ENCODE measurements around the gene TMCO4. TPM values are rescaled to one million over a fixed set of nuclear protein-coding genes. Genes with fewer than 3 reads are reported as not detected.

TMCO4 gene
- total and polyA plus RNA-seq, 2 of the 8 experiments (the other 6 are each of a cell fraction or from before 2014, with no cell fraction given) = 3.0 to 3.1 TPM

- H3K4me3 ChIP-seq (ENCODE audit: extremely low read depth in 1 of 4, insufficient read depth in 2 of 4, low read depth in 3 of 4, low read length in 4 of 4) = no peak overlapping the region
- H2BK120ac ChIP-seq (replicated peaks; ENCODE audit: low read depth, low read length) = no peak overlapping the region
- no peaks in the 10 kb centered on the region for H4K20me1 ChIP-seq (replicated peaks in 1 of 2; ENCODE audit: control insufficient read depth in 1 of 2, insufficient read depth in 2 of 2, low read length in 2 of 2)
- H2AK5ac ChIP-seq (ENCODE audit: low read depth, low read length) = no peak overlapping the region
- no peak for DNase-seq (ENCODE audit: low read depth in 1 of 2, low spot score in 2 of 2)
- TF ChIP-seq KDM1A (IDR thresholded peaks at IDR 0.05; ENCODE audit: borderline replicate concordance, low read length) (peak; percentile 68; the same call in 1 of the 2 replicates), HDAC6 (IDR thresholded peaks at IDR 0.05; ENCODE audit: low read depth, low read length) (no peak)
- no peak overlapping the region for H4K91ac ChIP-seq (replicated peaks; ENCODE audit: insufficient read length, low read length)
- H2AFZ ChIP-seq (ENCODE audit: low read length) = no peak overlapping the region
- no peaks in the 10 kb centered on the region for H3K79me1 ChIP-seq (ENCODE audit: low read depth, low read length)
- H4K5ac ChIP-seq (ENCODE audit: insufficient read length, low read depth, low read length) = no peak overlapping the region
- H3K36me3 ChIP-seq (ENCODE audit: control insufficient read depth in 2 of 4, insufficient read depth in 4 of 4, low read length in 3 of 4) = no peaks in the 10 kb centered on the region
- H3K23ac ChIP-seq (ENCODE audit: insufficient read length) = no peak overlapping the region
- no peak overlapping the region for H3K18ac ChIP-seq (ENCODE audit: extremely low read depth, low read length)
- no peak for FAIRE-seq
- H2BK15ac ChIP-seq (ENCODE audit: low read length) = no peak overlapping the region
- WGBS, 2 experiments (ENCODE audit: extremely low coverage in 1 of 2, insufficient coverage in 1 of 2, insufficient read length in 1 of 2, insufficient replicate concordance in 2 of 2, low coverage in 1 of 2, low lambda C conversion rate in 2 of 2, missing lambda C conversion rate in 1 of 2) = 79% methylated on average over 10 of the region's 10 CpGs; no CpG with 5 or more reads in 1 of the 2 experiments
- CTCF ChIA-PET (ENCODE audit: partially characterized antibody) = interaction anchor here (0.6 to 9.2 kb wide), 10 partner anchors 8 to 381 kb away, joined by 3 to 74 read pairs (median 4); partner anchors contain the start of gene OTUD3
- H3K4me2 ChIP-seq (ENCODE audit: insufficient read depth in 1 of 2, low read depth in 2 of 2, low read length in 2 of 2) = no peak overlapping the region
- no peak overlapping the region for H2BK12ac ChIP-seq (ENCODE audit: low read depth, low read length)
- no peaks in the 10 kb centered on the region for H3K27me3 ChIP-seq (replicated peaks in 1 of 4; ENCODE audit: control insufficient read depth in 3 of 4, extremely low read depth in 1 of 4, insufficient read depth in 3 of 4, low read length in 3 of 4)
- no peaks in the 10 kb centered on the region for H3K23me2 ChIP-seq (ENCODE audit: low read depth, low read length)
- no peaks in the 10 kb centered on the region for H3K79me2 ChIP-seq (ENCODE audit: control insufficient read depth in 1 of 2, insufficient read depth in 2 of 2, low read length in 2 of 2)
- POLR2A ChIA-PET (ENCODE audit: partially characterized antibody) = no interaction called here
- no peak overlapping the region for H3K56ac ChIP-seq (replicated peaks; ENCODE audit: insufficient read length, low read depth, low read length)
- H3K4me1 ChIP-seq (replicated peaks in 1 of 4; ENCODE audit: control insufficient read depth in 3 of 4, insufficient read depth in 4 of 4, low read length in 3 of 4) = peaks cover 6 to 19% (median 14%) of the 10 kb centered on the region in 4 experiments
- H3K9ac ChIP-seq (replicated peaks in 1 of 4; ENCODE audit: extremely low read depth in 1 of 4, low read depth in 3 of 4, low read length in 3 of 4) = no peak overlapping the region
- H3K4ac ChIP-seq (replicated peaks; ENCODE audit: insufficient read length, low read depth, low read length) = no peak overlapping the region
- no peak overlapping the region for H3K14ac ChIP-seq (ENCODE audit: insufficient read length)
- no peak overlapping the region for H3K27ac ChIP-seq (ENCODE audit: low read depth, low read length)
- no peak overlapping the region for H2BK5ac ChIP-seq (ENCODE audit: low read depth, low read length)
- H4K8ac ChIP-seq (ENCODE audit: extremely low read depth, insufficient read depth, low read length) = no peak overlapping the region
- H2BK20ac ChIP-seq (ENCODE audit: low read length) = no peak overlapping the region
- no peaks in the 10 kb centered on the region for H3K9me3 ChIP-seq (ENCODE audit: insufficient read depth in 2 of 2, low read depth in 1 of 2, low read length in 1 of 2)
These were observed 29.1 kb downstream of the TMCO4 start for GRCh38 chr1:19770436-19771190.

Data from H1 (cell line).